Measurements from ENCODE around the gene IGSF9B. TPM values are rescaled to one million over a fixed set of nuclear protein-coding genes. Genes with fewer than 3 reads are reported as not detected.

Gene IGSF9B
- total RNA-seq, 3 donors from 2014 or later (not counting 1 experiment from before 2014, with no cell fraction given): 2.2 to 6.1 (median 4.3) TPM

DNA sequence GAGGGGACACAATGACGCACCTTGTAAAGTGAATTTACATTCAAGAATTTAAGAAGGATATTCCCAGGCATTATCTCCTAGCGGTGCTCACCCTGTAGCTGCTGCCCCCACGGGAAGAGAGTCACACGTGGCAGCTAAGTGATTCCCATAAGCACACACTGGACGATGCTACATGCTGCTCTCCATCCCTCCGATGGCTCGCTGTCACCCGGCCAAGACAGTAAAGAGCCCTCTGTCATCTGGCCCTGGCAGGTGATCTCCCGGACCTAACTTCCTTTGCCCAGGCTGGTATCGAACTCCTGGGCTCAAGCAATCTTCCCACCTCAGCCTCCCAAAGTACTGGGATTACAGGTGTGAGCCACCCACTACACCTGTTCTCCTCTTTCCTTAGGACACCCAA is 39.9 kb upstream of the IGSF9B start:
- H3K4me1 Mint-ChIP-seq: no peaks in the 10 kb centered on the region
- Histone ChIP-seq H3K4me3 (ENCODE audit: low read length) (no peak overlapping the region), H3K36me3 (ENCODE audit: control insufficient read depth, insufficient read depth, low read length) (no peaks in the 10 kb centered on the region), H3K27ac (ENCODE audit: low read length) (no peak overlapping the region), H3K9me3 (ENCODE audit: control insufficient read depth, insufficient read depth, low read length) (no peaks in the 10 kb centered on the region), H3K4me1 (ENCODE audit: control insufficient read depth, insufficient read depth, low read length) (no peaks in the 10 kb centered on the region), H3K27me3 (ENCODE audit: control insufficient read depth, insufficient read depth, low read length) (no peaks in the 10 kb centered on the region)
- TF ChIP-seq, protein P1, sequence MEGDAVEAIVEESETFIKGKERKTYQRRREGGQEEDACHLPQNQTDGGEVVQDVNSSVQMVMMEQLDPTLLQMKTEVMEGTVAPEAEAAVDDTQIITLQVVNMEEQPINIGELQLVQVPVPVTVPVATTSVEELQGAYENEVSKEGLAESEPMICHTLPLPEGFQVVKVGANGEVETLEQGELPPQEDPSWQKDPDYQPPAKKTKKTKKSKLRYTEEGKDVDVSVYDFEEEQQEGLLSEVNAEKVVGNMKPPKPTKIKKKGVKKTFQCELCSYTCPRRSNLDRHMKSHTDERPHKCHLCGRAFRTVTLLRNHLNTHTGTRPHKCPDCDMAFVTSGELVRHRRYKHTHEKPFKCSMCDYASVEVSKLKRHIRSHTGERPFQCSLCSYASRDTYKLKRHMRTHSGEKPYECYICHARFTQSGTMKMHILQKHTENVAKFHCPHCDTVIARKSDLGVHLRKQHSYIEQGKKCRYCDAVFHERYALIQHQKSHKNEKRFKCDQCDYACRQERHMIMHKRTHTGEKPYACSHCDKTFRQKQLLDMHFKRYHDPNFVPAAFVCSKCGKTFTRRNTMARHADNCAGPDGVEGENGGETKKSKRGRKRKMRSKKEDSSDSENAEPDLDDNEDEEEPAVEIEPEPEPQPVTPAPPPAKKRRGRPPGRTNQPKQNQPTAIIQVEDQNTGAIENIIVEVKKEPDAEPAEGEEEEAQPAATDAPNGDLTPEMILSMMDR (IDR thresholded peaks at IDR 0.05): no peak
- DNase-seq (no peak), ATAC-seq (no peak)
- H3K4me3 Mint-ChIP-seq: no peak overlapping the region
- intact Hi-C loops (cut with micrococcal nuclease): no loop called here
- H3K36me3 Mint-ChIP-seq: no peaks in the 10 kb centered on the region
- H3K9me3 Mint-ChIP-seq: no peaks in the 10 kb centered on the region
- H3K27me3 Mint-ChIP-seq (ENCODE audit: low read depth in 2 of 2): peaks cover 8 to 16% of the 10 kb centered on the region in 2 donors
- H3K27ac Mint-ChIP-seq: no peak overlapping the region
- WGBS (ENCODE audit: insufficient coverage): 82% methylated on average over 10 of the region's 10 CpGs

DNA sequence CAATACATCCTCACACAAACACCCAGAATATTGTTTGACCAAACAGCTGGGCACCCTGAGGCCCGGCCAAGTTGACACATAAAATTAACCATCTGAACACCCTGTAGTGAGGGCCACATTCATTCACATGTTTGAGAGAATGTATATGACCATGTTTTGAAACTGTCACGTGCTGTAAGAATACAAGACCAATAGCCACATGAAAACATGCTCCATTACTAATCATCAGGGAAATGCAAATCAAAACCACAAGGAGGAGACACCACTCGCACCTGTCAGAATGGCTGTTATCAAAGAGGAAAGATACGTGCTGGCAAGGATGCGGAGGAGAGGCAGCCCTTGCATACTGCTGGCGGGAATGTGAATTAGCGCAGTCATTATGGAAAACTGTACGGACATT is 38.3 kb upstream of the IGSF9B start:
- Histone ChIP-seq H3K27me3 (ENCODE audit: control insufficient read depth, insufficient read depth, low read length) (no peaks in the 10 kb centered on the region), H3K27ac (ENCODE audit: low read length) (no peak overlapping the region), H3K4me1 (ENCODE audit: control insufficient read depth, insufficient read depth, low read length) (no peaks in the 10 kb centered on the region), H3K36me3 (ENCODE audit: control insufficient read depth, insufficient read depth, low read length) (no peaks in the 10 kb centered on the region), H3K4me3 (ENCODE audit: low read length) (no peak overlapping the region), H3K9me3 (ENCODE audit: control insufficient read depth, insufficient read depth, low read length) (no peaks in the 10 kb centered on the region)
- Mint-ChIP-seq H3K4me3 (no peak overlapping the region), H3K4me1 (no peaks in the 10 kb centered on the region), H3K36me3 (no peaks in the 10 kb centered on the region), H3K9me3 (no peaks in the 10 kb centered on the region), H3K27me3 (ENCODE audit: low read depth in 2 of 2) (peaks cover 13 to 22% of the 10 kb centered on the region in 2 donors), H3K27ac (no peak overlapping the region)
- DNase-seq (no peak), ATAC-seq (no peak)
- intact Hi-C loops (cut with micrococcal nuclease): no loop called here
- WGBS (ENCODE audit: insufficient coverage): 86% methylated on average over 8 of the region's 8 CpGs
- TF ChIP-seq, protein P1 (IDR thresholded peaks at IDR 0.05): no peak

DNA sequence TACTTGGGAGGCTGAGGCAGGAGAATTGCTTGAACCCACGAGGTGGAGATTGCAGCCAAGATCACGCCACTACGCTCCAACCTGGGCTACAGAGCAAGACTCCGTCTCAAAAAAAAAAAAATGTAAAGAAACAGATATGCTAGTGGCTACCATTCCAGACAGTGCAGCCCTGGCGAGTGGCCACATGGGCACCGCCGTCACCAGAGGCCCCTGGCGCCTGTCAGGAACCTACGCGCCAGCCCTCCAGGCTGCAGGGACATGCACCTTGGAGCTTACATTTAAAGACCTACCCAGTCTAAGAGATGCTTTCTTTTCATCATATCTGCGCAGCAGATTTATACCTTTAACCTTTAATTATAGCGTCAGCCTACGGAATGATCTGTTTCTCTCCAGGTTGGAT is 37.2 kb upstream of the IGSF9B start:
- H3K36me3 Mint-ChIP-seq: no peaks in the 10 kb centered on the region
- ATAC-seq (no peak), DNase-seq (no peak)
- Histone ChIP-seq H3K27me3 (ENCODE audit: control insufficient read depth, insufficient read depth, low read length) (no peaks in the 10 kb centered on the region), H3K27ac (ENCODE audit: low read length) (no peak overlapping the region), H3K9me3 (ENCODE audit: control insufficient read depth, insufficient read depth, low read length) (no peaks in the 10 kb centered on the region), H3K4me1 (ENCODE audit: control insufficient read depth, insufficient read depth, low read length) (no peaks in the 10 kb centered on the region), H3K4me3 (ENCODE audit: low read length) (no peak overlapping the region), H3K36me3 (ENCODE audit: control insufficient read depth, insufficient read depth, low read length) (no peaks in the 10 kb centered on the region)
- H3K9me3 Mint-ChIP-seq: no peaks in the 10 kb centered on the region
- H3K27ac Mint-ChIP-seq: no peak overlapping the region
- WGBS (ENCODE audit: insufficient coverage): 93% methylated on average over 13 of the region's 13 CpGs
- TF ChIP-seq, protein P1 (IDR thresholded peaks at IDR 0.05): no peak
- no peak overlapping the region for H3K4me3 Mint-ChIP-seq
- H3K4me1 Mint-ChIP-seq: no peaks in the 10 kb centered on the region
- intact Hi-C loops (cut with micrococcal nuclease): no loop called here
- peaks cover 14 to 22% of the 10 kb centered on the region in 2 donors for H3K27me3 Mint-ChIP-seq (ENCODE audit: low read depth in 2 of 2)

DNA sequence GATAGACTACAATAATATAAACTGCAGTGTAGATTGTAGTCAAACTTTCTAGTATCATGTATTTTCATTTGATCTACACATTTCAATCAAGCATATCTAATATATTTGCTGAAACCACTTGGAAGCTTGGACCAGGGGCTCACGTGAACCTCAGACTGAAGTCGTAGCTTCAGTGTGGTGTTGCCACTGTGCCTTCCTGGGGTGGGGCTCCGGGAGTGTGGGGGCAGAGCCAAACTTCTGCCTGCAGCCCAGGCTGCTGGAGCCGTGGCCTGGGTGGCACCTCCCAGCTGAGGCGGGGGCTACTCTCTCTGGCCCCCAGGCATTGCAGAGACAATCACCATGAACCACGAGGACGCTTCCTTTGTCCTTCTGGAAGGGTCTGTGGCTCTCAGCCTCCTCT is 36.3 kb upstream of the IGSF9B start:
- ATAC-seq (no peak), DNase-seq (no peak)
- Mint-ChIP-seq H3K36me3 (no peaks in the 10 kb centered on the region), H3K27ac (no peak overlapping the region), H3K27me3 (ENCODE audit: low read depth in 2 of 2) (peaks cover 17 to 22% of the 10 kb centered on the region in 2 donors), H3K9me3 (no peaks in the 10 kb centered on the region), H3K4me1 (no peaks in the 10 kb centered on the region), H3K4me3 (no peak overlapping the region)
- H3K27me3 ChIP-seq (ENCODE audit: control insufficient read depth, insufficient read depth, low read length): no peaks in the 10 kb centered on the region
- H3K9me3 ChIP-seq (ENCODE audit: control insufficient read depth, insufficient read depth, low read length): no peaks in the 10 kb centered on the region
- TF ChIP-seq, protein P1 (IDR thresholded peaks at IDR 0.05): no peak
- H3K27ac ChIP-seq (ENCODE audit: low read length): no peak overlapping the region
- no peaks in the 10 kb centered on the region for H3K36me3 ChIP-seq (ENCODE audit: control insufficient read depth, insufficient read depth, low read length)
- no peak overlapping the region for H3K4me3 ChIP-seq (ENCODE audit: low read length)
- H3K4me1 ChIP-seq (ENCODE audit: control insufficient read depth, insufficient read depth, low read length): no peaks in the 10 kb centered on the region
- intact Hi-C loops (cut with micrococcal nuclease): no loop called here
- WGBS (ENCODE audit: insufficient coverage): 85% methylated on average over 7 of the region's 7 CpGs
